Sigmoid colon (tissue), 4 donors: Measurements from ENCODE around the gene BTBD9.

Experiments
- CTCF ChIP-seq, 4 experiments: fragments of 450-650 bp in 3 of 4; fragments of 200-600 bp in 1 of 4; IDR thresholded peaks; one replicate each; pipeline ENCODE4 v1.5.1; 2016 to 2019; ENCODE audit warnings: antibody characterized with exemption in 4 of 4, mild to moderate bottlenecking in 3 of 4, moderate library complexity in 2 of 4
- EP300 ChIP-seq, 4 donors: sonication (generic); formaldehyde crosslinking; IDR thresholded peaks; one replicate each; pipeline ENCODE4 v1.6.1; 2017; ENCODE audit warnings: antibody characterized with exemption in 4 of 4
- POLR2A ChIP-seq, 2 donors: fragments of 450-650 bp; IDR thresholded peaks; one replicate each; pipeline ENCODE4 v1.6.1; 2016; ENCODE audit warnings: antibody characterized with exemption in 2 of 2, mild to moderate bottlenecking in 2 of 2, moderate library complexity in 2 of 2

GRCh38 chr6:38208028-38208427 lies 431.7 kb downstream of the BTBD9 start:
- TF ChIP-seq CTCF (IDR thresholded peaks at IDR 0.05): no peak
- no peak for TF ChIP-seq POLR2A (IDR thresholded peaks at IDR 0.05)
- TF ChIP-seq EP300 (IDR thresholded peaks at IDR 0.05): no peak
